ENCODE data around the gene IL22RA2.
A peak's percentile ranks its signal among the peaks of the same experiment; 100 is the strongest.
"Not testable (repeated sequence)": the region's sequence is repeated elsewhere in the genome, so short reads cannot be mapped to it uniquely, and the experiment has no call there.

The IL22RA2 gene

DNA sequence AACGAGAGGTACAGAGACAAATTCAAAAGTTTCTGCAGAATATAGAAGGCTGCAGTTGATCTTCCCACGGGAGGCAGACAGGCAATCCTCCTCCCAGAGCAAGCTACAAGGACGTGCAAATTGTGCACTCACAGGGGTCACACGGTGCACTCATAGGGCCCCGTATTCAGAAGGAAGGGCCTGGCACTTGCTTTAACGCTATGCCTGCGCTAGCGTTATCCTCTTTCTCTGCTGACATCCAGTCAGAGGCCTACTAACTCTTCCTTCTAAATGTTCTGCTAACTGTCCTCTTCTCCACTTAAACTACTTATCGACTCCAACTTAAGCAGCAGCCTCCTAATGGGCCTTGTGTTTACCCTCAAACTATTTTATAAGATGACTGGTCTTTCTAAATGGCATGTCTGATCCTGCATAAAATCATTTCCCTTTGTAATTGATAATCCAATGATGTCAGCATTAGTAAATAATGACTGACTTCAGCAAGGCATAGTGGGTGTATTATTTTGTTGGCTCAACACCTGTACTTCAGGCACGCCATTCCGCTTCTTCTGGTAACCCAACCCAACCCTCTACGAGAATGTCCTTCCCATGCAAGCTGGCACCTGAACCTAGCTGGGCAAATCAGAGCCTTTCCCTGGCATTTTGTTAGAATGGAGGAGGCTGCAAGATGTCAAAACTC is 43.6 kb upstream of the IL22RA2 start (continued):
- TF ChIP-seq, protein P1, sequence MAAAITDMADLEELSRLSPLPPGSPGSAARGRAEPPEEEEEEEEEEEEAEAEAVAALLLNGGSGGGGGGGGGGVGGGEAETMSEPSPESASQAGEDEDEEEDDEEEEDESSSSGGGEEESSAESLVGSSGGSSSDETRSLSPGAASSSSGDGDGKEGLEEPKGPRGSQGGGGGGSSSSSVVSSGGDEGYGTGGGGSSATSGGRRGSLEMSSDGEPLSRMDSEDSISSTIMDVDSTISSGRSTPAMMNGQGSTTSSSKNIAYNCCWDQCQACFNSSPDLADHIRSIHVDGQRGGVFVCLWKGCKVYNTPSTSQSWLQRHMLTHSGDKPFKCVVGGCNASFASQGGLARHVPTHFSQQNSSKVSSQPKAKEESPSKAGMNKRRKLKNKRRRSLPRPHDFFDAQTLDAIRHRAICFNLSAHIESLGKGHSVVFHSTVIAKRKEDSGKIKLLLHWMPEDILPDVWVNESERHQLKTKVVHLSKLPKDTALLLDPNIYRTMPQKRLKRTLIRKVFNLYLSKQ (tag by site-specific recombination; IDR thresholded peaks at IDR 0.05; ENCODE audit: borderline replicate concordance), result no peak
- TF ChIP-seq YY1 (tag by site-specific recombination; IDR thresholded peaks at IDR 0.05), result no peak
- no peak for TF ChIP-seq PRDM6 (tag by site-specific recombination; IDR thresholded peaks at IDR 0.05)
- TF ChIP-seq TRIM28 (IDR thresholded peaks at IDR 0.05; ENCODE audit: borderline replicate concordance, low read length), result peak; percentile 62; the same call in 1 of the 2 replicates
- TF ChIP-seq ZSCAN23 (tag by site-specific recombination; IDR thresholded peaks at IDR 0.05), result no peak
- no peak for TF ChIP-seq ZNF398 (tag by site-specific recombination; IDR thresholded peaks at IDR 0.05)
- TF ChIP-seq ZEB2 (tag by site-specific recombination; IDR thresholded peaks at IDR 0.05), result 0 out of 2 replicates have a peak, but pooled peaks have one; percentile 60
- no peak for TF ChIP-seq KLF10 (tag by site-specific recombination; IDR thresholded peaks at IDR 0.05)
- no peak for TF ChIP-seq ZNF514 (tag by site-specific recombination; IDR thresholded peaks at IDR 0.05)
- TF ChIP-seq ZNF629 (tag by site-specific recombination; IDR thresholded peaks at IDR 0.05), result peak; percentile 62
- peak; percentile 64 for TF ChIP-seq ATF2 (tag by site-specific recombination; IDR thresholded peaks at IDR 0.05; ENCODE audit: low read depth)

DNA sequence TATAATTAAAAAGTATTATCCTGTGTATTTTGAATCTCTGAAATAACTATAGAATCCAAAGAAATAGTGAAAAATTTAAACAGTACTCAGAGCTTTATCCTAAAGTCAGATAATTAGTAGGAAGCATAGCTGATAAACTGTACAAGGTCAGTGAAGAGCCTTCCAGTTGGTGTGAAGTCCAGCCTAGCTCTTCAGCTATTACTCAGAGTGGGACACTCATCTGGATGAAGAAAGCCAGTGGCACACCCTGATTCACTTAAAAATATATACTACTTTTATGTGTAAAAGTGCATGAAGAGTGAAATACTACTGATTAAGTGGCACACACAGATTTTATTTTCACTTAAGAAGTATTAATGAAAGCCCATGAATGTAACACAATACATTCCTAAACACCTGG is 42.7 kb upstream of the IL22RA2 start:
- no peak overlapping the region for H3K27ac ChIP-seq (ENCODE audit: extremely low read depth, low read depth, low read length)
- peaks cover 0 to 3% of the 10 kb centered on the region in 2 experiments; a peak in 1 of 3 replicates for H3K36me3 ChIP-seq (ENCODE audit: control insufficient read depth in 2 of 2, insufficient read depth in 1 of 2, low read length in 2 of 2)
- H3K4me1 ChIP-seq (ENCODE audit: control insufficient read depth, insufficient read depth, low read length), result peaks cover 10% of the 10 kb centered on the region
- H3K9me3 ChIP-seq (ENCODE audit: control insufficient read depth, insufficient read depth, low read depth, low read length), result no peaks in the 10 kb centered on the region
- CTCF ChIA-PET, result interaction anchor here (0.8 to 0.9 kb wide), 2 partner anchors 27 to 119 kb away, joined by 3 read pairs; no protein-coding TSS in a partner anchor
- no peak overlapping the region for H3K4me3 ChIP-seq (ENCODE audit: low read depth, low read length)
- TF ChIP-seq PRDM1 (tag by site-specific recombination; IDR thresholded peaks at IDR 0.05), result peak; percentile 33; the same call in 1 of the 2 replicates
- TF ChIP-seq EGR2 (tag by site-specific recombination; IDR thresholded peaks at IDR 0.05; ENCODE audit: low read depth), result no peak
- POLR2A ChIA-PET, result no interaction called here

DNA sequence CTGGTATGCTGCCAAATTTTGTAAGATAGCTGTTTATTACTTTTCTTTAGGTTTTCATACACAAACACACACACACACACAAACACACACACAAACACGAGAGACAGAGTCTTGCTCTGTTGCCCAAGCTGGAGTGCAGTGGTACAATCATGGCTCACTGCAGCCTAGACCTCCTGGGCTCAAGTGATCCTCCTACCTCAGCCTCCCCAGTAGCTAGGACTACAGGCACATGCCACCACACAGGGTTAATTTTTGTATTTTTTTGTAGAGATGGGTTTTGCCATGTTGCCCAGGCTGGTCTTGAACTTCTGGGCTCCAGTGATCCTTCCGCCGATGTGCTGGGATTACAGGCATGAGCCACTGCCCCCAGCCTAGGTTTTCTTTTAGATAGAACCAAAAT is 42.2 kb upstream of the IL22RA2 start:
- POLR2A ChIA-PET, result not testable (repeated sequence)
- CTCF ChIA-PET, result interaction anchor here (0.8 to 0.9 kb wide), 3 partner anchors 28 to 139 kb away, joined by 3 read pairs; no protein-coding TSS in a partner anchor

More for the DNA sequence above, 42.2 kb upstream of the IL22RA2 start:
- not testable (repeated sequence) for H3K27ac ChIP-seq (ENCODE audit: extremely low read depth, low read depth, low read length); H3K4me1 ChIP-seq (ENCODE audit: control insufficient read depth, insufficient read depth, low read length); H3K4me3 ChIP-seq (ENCODE audit: low read depth, low read length); H3K9me3 ChIP-seq (ENCODE audit: control insufficient read depth, insufficient read depth, low read depth, low read length); H3K36me3 ChIP-seq (ENCODE audit: control insufficient read depth in 2 of 2, insufficient read depth in 1 of 2, low read length in 2 of 2)
